ENCODE results near the gene VSTM4.

The VSTM4 gene

DNA sequence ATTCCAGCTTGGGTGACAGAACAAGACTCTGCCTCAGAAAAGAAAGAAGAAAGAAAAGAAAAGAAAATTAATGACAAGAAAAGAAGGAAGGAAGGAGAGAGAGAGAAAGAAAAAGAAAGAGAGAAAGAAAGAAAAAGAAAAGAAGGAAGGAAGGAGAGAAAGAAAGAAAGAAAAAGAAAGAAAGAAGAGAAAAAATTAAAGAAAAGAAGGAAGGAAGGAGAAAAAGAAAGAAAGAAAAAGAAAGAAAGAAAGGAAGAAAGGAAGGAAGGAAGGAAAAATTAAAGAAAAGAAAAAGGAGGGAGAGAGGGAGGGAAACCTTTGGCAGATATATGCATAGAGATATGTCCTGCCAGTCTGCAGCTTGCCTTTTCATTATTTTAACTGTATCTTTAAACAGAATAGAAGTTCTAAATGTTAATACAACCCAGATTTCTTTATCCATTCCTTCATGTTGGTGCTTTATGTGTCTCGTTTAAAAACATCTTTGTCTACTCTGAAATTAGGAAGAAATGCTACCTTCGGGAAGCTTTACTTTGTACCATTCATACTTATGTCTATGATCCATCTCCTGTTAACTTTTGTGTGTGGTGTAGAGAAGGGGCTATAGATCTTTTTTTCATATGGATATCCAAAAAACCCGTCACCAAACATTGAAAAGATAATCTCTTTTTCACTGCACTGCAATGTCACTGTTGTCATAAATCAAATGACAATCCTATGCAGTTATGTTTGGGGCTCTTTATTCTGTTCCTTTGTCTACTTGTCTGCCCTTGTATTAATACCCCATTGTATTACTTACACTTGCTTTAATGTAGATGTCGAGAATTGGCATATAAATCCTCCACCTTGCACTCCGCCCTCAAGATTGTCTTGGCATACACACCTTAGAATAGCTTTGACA, 70.8 kb downstream of the VSTM4 start:
- DNase-seq (ENCODE audit: low read depth in 2 of 2): no peak

DNA sequence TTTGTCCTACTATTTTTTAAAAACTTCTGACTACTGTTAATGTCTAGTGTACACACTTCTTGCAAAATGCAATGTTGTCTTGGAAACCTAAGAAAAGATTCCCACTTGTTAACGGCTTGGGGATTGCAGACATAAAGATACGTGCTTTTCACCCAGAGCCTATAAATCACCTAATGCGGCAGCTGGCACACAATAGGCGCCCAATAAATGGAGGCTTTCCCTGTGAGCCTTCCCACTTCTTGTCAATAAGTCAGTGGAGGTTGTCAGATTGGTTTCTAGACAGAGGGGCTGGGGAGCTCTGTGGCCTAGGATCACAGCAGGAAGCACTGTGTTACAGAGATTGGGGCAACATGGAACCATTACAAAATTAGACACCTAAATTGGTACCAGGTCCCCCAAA, 74.7 kb downstream of the VSTM4 start:
- DNase-seq (ENCODE audit: low read depth in 2 of 2): no peak

DNA sequence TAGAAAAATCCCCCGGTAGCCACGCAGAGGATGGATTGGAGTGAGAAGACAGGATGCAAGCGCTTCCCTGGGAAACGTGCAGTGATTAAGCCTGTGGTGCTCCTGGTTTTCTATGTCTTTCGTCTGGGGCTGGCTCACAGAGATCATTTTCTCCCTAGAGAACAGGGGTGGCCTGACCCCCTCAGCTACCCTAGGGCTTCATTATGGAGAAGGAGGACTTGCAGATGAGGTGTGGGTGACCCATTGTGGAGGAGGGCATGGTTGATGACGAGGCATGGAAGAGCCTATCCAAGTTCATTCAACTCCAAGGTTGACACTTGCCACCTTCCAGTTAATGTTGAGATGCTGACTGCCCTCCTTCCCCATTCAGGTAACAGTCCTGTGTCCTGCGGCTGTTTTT, 75.9 kb downstream of the VSTM4 start:
- no peak for DNase-seq (ENCODE audit: low read depth in 2 of 2)

DNA sequence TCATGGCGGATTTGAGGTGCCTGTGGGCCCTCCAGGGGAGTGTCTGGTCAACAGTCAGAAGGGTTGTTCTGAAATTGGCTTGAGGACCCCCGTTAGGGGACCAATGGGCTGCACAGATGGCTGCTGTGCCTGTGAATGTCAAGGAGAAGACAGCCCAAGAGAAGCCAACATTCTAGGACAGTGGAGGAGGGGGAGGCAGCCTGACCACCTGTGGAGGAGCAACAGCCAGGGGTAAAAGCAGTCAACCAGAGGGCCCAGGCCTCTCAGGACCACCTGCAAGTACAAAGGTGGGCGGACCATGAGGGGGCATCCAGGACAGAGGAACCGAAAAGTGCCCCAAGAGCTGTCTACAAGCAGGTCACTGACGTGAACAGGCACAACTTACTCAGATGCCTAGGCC, 76.6 kb downstream of the VSTM4 start:
- no peak for DNase-seq (ENCODE audit: low read depth in 2 of 2)

DNA sequence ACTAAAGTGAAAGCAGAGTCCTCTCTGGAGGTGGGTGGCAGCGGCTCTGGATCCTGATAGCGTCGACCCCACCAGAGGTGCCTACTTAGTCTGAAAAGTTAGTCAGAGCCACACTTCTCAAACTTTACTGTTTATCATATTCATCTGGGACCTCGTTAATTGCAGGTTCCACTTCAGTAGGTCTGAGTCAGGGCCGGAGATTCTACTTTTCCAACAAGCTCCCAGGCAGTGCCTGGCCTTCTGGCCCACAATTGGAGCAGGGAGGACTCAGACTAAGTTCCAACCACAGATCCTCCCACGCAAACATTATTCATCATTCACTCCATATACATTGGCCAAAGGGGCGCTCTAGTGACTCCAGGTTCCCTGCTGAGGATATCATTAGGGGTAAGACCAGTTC, 78.1 kb downstream of the VSTM4 start:
- DNase-seq (ENCODE audit: low read depth in 2 of 2): no peak

DNA sequence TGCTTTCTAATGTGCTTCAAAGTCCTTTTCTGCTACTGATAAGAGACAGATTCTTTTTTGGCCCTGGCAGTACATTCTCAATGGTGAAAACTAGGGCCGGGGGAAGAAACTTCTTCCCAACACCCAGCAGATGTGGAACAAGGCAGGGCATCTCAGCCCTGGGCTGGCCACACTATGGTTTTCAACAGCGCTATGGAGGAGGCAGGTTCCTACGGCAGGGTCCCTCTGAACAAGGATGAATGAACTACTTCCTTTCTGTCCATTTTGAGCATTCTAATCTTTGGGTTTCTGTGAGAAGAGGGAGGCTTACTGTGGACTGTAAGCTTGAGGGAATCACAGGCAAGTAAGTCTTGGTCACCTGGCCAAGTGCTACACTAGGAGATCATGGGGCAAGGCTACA, 78.7 kb downstream of the VSTM4 start:
- no peak for DNase-seq (ENCODE audit: low read depth in 2 of 2)

DNA sequence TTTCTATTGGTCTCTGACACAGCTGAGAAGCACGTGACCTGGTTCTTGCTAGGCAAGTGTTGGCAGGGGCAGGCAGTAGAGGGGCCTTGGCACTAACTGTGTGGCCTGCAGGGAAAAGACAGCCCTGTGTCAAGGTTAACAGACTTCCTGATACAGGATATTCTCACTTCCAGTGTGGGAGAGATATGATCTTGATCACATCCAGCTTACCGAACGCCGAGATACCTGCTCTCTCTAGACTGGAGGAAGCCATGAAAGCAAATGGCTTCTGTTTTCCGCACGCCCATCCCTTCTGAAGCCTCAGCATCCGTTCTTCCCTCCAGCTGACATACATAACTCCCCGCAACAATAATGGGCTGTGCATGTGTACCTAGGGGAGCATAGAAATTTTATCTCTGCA, 79.4 kb downstream of the VSTM4 start:
- DNase-seq (ENCODE audit: low read depth in 2 of 2): no peak

DNA sequence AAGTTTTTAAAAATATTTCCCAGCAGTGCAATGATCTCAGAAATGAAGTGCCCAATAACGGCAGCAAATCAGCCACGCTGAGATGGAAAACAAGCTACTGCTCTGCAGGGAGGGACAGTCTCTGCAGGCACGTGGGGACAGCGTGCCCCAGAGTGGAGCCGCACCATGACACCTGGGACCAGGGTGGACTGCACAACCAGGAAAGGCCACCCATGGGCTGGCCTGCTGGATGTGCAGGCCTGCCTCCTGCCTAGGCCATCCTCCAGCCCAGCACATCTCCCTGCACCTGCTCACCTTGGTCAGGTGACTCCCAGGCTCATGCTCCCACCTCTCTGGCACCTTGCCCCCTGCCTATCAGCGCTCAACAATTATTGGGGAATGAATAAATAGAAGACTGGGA, 80.4 kb downstream of the VSTM4 start:
- DNase-seq (ENCODE audit: low read depth in 2 of 2): no peak

DNA sequence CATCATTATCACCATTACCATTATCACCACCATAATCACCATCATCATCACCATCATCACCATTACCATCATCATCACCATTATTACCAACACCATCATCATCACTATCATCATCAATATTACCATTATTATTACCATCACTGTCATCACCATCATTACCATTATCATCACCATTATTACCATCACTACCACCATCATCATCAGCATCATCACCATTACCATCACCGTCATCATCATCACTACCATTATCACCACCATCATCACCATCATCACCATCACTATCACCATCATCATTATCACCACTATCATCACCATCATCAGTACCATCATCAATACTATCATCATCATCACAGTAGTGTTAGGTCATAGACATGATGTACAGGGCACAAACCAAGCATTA, 81.4 kb downstream of the VSTM4 start:
- no peak for DNase-seq (ENCODE audit: low read depth in 2 of 2)

DNA sequence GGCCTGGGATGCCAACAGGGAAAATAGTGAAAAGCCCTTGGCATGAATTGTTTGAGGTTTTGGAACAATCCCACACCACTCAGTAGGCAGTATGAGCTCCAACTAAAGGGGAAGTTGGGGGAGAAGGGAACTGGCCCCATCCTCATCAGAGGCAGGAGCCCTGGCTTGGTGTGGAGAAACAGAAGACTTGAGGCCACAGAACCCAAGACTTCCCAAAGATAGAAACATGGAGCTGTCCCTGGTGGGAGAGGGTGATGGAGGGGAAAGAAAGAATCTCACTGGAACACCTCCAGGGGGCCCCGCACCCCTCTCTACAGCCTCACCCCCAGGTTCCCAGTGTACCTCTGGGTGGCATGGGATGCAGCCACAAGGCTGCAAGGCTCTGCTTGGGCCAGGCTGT, 85.7 kb downstream of the VSTM4 start:
- no peak for DNase-seq (ENCODE audit: low read depth in 2 of 2)

DNA sequence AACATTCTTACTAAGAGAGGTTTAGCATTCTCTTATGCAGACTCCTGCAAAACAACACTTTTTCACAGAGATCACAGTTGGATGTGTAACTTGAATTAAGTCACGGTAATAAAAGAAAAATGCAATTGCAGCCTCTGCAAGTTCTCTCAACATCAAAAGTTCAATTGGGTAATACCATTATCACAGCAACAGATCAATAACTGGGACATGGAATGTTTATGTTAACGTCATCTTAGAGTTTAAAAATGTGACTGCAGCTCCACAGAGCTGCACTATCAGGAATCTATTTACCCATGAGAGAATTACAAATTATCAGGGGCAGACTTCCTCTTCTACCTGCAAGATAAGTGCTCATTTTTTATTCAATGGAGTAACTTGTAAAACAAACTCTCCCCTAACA, 86.7 kb downstream of the VSTM4 start:
- no peak for DNase-seq (ENCODE audit: low read depth in 2 of 2)

DNA sequence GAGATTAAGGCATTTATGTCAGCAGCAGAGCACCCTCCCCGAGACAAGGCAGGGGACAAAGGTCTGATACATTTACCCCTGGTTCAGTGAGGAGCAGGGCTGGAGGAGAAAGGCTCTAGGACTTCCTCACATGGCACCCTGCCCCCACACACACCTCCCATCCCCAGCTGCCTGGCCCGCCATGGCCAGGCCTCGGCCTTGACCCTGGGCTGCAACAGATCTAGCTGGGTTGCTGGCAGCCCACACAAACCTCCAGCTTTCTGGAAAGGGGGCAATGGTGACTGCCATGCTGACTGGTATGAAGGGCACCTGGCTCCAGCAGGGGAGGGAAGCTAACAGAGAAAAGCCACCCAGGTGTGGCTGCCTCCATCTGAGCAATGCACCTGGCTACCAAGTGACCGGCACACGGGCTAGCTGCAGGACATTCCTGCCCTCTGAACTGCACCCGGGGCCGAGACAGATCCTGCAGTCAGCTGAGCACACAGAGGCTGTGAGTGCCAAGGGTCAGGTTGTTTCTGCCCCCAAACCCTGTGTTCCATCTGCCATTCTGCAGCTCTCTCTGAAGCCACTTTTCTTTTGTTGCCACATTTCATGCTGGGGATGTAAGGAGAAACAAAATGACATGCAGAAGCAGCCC, 89.9 kb downstream of the VSTM4 start:
- no peak for DNase-seq (ENCODE audit: low read depth in 2 of 2)

DNA sequence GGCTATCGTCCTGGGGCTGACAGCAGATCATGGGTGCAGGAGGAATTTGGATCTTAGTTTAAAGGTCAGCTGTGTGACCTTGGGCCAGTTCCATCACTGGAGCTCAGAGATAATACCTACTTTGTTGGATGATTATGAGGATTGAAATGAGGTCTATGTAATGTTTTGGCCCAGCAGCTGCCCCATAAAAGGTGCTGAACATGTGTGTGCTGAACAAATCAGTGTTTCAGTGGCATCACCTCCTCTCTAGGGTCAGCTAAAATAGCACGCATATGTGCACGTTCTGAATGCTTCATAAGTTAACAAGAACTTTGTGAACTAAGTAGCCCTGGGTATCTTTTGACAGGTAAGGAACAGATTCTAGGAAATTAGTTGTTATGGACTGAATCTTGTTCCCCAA, 90.8 kb downstream of the VSTM4 start:
- DNase-seq (ENCODE audit: low read depth in 2 of 2): no peak

DNA sequence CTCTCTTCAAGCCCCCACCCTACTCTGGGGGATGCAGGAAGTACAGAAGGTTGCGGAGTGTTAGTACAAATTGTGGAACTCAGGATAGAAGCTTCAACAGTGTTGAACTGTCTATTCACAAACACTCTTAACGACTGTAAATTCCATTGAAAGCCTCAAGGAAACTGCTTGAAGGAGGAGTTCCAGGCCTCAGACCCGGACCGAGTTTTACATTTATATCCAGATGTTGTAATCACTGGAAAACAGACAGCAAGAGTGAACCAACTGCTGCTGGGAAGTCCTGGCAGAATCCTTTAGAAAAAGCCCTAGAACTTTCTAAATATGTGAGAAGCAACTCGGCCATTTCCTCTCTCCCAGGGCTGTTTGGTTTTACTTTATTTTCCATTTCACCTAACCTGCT, 91.6 kb downstream of the VSTM4 start:
- no peak for DNase-seq (ENCODE audit: low read depth in 2 of 2)

DNA sequence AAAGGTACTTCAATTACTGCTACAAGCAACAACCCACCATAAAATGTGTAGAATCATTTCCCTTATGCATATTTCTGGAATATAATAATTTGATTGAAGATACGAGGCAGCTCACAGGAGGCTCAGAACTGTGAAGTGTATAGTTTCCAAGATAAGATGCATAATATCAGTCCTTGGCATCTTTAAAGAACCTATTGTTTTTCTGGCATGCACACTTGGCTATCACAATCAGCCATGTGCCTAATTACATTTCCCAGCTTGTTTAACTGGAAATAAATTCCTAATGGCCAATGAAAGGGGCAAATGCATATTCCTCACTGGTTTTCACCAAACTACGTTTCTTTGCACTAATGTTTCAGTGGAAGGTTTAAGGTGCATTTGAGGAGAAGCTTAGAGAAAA, 92.3 kb downstream of the VSTM4 start:
- DNase-seq (ENCODE audit: low read depth in 2 of 2): no peak

DNA sequence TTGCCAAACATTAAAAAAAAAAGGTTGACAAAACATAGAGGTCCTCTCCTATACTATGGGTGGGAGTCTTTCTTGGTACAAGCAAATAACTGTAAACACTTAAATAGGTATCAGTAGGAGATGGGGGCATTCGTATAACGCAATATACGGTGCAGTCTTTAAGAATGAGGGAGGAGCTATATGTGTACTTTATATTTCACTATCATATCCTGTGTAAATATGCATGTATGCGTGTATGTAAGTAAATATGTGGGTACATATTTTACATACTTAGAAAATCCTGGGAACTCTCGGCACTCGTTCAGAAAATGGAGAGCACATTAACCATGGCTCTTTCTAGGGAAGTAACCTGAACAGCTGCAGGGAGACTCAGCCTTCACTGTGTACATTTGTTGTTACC, 93.6 kb downstream of the VSTM4 start:
- no peak for DNase-seq (ENCODE audit: low read depth in 2 of 2)

DNA sequence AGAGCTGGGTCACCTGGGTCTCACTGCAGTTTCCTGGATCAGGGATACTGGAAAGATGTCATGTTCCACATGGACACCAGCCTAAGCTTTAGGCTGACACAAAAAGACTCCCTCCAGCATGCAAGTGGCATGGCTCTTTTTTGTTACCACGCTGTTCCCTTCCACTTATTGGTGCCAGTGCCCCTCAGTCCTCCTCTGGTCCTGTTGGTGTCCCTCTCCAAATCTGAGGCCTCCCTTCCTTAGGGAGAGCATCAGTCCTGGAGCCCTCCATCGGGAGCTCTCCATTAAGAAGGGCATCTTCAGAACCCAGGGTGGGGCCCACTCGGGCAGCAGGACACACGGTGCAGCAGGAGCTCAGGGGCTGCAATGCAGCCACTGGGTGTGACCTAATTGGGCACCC, 99.6 kb downstream of the VSTM4 start:
- no peak for DNase-seq (ENCODE audit: low read depth in 2 of 2)

DNA sequence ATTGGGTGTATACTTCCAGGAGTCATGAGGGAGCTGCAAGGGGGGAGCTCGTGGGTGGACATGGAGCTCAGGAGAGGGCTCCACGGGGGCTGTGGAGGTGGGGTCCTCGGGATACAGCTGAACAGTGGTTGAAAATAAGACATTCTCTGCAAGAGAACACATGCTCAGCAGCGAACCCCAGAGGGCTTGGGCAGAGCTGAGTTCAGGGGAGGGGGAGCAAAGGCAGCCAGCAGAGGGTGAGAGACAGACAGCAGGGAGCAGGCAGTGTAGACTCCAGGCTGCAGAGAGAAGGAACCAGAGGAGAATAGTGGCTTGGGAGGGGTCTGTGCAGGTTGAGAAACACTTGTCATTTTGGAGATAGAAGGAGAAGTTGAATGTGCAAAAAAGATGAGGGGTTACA, 102.7 kb downstream of the VSTM4 start:
- DNase-seq (ENCODE audit: low read depth in 2 of 2): no peak

DNA sequence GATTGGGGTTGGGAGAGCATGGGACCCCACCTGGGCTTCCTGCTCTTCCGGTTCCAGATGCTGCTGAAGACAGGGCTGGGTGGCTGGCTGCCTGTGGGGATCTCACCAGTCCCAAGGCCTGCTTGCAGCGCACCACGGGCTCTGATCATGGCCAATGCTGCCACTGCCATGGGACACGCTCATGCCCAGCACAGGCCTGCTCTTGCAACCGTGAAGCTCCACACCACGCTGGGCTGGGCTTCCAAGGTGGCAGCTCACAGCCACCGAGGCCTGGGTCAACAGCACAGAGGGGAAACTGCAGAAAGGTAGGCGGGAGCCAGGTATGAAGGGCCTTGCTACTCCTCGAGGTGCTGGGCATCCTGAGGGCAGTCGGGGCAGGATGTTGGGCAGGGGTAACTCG, 103.6 kb downstream of the VSTM4 start:
- no peak for DNase-seq (ENCODE audit: low read depth in 2 of 2)

DNA sequence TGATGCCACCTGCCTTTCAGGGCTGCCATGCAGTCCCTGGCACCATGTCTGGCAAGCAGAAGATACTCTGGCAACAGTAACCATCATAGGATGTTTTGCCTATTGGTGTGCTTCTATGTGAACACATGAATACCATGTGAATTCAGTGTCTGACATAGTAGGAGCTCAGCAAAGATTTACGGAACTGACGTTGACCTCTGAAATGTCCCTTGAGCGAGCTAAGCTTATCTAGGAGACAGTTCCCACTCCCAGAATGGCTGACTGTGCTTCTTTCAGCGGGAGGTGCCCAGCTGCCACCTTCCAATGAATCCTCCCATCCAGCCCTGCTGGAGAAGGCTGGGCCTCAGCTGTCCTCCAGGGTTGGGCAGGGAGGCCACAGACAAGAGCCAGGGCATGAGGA, 104.5 kb downstream of the VSTM4 start:
- no peak for DNase-seq (ENCODE audit: low read depth in 2 of 2)

DNA sequence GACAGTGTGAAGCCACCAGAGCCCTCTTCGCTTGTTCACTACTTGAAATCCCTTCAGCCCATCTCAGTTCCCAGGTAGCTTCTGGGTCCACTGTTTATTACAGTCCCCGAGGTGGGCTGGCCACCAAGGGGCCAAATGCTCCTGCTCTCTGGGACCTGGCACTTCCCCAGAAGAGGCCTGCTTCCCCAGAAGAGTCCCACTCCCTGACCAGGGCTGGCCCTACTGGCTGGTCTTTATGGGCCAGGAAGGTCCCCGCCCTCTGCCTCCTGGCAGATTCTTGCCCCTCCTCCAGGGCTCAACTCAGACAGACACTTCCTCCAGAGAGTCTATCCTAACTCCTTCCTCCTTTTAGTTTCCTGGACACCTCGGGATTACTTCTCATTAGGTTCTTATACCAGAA, 105.0 kb downstream of the VSTM4 start:
- no peak for DNase-seq (ENCODE audit: low read depth in 2 of 2)

DNA sequence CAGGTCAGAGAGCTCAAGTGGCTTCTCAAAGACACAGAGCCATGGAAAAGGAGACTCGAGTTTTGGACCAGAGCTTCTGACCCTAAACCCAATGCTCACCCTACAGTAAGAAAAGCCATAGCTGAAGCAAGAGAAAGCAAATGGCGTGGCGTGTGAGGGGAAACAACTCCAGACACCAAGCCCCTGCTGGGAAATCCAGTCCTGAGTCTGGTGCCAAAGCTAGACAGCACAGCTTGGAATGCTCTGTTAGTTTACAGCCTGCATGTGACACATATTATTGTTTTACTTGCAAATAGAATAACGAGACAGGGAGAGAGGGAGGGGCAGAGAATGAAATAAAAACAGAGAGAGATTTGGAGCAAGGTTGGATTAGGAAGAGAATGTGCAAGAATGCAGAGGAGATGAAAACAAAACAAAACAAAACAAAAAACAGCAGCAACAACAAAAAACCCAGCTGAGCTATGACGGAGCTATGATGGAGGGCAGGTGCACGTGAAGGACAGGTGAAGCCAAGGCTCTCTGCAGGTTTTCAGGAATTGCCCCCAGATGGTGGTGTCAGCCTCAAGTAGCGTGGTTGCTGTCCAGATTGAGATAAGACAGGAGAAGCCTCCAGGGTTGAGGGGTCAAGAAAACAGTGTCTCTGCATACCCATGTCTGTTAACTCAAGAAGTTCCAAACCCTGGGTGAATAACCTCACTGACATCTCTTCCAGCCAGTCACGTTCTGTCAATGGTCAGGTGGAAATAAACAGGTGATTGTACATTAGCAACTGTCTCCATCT, 105.9 kb downstream of the VSTM4 start:
- no peak for DNase-seq (ENCODE audit: low read depth in 2 of 2)

All from stimulated activated CD4-positive, alpha-beta T cell treated with anti-CD3 and anti-CD28 coated beads, Interleukin-1b, Interleukin-23, amount 100 ng/mL, for 1 hour (primary cell).